Hematopoietic multipotent progenitor cell treated with erythropoietin and hydrocortisone succinate and interleukin-3 and kit ligand, for 8 days (in vitro differentiated cells): Measurements from ENCODE around the gene DACT2.
"Not testable (repeated sequence)": the region's sequence is repeated elsewhere in the genome, so short reads cannot be mapped to it uniquely, and the experiment has no call there.

ENCODE experiments used
- DNase-seq: peaks from one replicate; pipeline ENCODE4 v3.0.0-alpha.2; 2015

DACT2 gene

DNA sequence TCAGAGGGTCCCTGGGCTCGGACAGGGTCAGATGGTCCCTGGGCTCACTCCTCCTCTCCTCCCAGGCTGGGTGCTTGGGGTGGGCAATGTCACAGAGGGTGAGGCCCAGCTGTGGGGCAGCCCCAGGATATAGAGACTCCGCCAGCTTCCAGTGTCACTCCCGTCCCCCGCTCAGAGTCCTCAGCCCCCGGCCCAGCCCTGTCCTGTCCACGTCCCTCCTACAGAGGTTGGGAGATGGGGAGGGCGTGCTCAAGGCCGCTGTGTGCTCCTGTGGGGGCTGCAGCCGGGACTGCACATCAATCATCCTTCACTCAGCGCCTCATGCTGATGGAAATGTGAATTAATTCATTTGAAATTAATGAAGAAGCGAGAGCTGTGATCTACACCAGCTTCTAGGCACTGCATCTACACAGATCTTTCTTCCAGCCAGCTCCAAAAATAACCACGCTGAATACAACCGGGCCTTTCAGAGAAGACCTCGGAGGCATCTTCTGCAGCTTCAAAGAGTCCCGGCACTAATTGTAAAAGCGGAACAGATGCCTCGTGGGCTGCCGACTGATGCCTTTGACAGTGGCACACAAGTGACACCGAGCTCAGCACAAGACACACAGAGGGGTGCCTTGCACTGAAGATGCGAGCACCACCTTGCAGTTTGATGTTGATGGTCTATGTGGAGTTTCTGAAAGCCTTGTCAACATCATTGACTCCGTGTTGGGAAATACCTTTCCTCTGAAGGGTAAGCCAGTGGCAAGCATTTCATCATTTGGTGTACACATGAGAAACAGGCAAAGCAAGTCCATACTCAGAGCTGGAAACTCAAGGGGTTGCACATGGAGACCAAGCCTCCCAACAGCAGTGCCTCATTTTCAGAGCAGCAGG, 39.3 kb downstream of the DACT2 start:
- DNase-seq: no peak

DNA sequence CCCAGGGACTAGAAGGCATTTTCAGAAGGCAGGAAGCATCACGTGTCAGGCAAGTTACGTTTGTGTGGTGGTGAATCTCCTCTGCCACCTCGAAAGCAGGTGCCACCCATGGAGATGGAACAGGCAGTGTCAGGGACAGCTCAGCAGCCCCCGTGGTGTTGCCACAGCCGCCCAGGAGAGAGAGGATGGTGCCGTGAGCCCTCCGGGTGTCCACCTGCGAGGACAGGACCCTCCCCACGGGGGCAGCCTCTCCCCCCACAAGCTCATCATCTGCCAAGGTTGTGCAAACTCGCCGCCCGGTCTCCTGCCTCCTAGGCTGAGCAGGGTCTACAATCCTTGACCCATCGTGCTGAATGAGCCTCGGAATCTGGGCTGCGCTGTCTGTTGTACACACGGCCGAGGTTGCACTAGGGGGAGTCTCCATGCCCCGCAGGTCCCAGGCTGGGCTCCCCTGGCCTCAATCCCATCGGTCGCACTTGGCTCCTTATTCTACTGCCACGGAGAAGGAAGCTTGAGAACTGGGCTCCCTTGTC, 40.1 kb downstream of the DACT2 start:
- no peak for DNase-seq

DNA sequence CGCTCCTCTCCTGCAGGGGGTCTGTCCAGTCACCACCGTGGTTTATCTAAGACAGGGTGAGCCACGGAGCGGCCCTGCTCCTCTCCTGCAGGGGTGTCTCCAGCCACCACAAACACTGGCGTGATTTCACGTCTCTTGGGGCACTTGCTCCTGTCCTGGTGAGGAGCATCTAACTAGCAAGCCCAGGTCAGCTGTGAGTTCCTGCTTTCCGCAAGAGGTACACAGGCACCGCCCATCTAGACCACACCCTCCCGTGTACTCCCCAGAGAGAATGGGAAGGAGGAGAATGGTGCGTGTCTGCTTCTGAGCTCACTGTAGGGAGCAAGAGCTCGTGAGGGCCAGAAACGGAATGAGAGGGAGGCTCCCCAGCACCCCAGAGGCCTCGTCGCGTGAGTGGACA, 40.7 kb downstream of the DACT2 start:
- no peak for DNase-seq

DNA sequence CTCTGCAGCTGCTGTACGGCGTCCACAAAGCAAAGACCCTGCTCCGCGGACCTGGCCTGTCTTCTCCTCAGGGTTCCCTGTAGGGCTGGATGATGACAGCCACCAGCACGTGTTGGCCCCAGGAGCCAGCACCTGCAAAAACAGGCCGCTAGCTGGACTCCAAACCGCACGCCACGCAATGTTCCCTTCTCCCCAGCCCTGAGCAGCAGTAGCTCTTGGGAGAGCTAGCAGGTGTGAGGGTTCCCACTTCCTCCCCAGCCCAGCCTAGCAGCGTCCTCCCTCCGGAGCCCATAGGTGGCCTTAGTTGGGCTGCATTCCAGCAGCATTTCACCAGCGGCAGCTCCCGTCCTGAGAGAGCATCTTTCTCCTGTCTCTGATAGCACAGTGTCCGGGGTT, 42.3 kb downstream of the DACT2 start:
- DNase-seq: no peak

DNA sequence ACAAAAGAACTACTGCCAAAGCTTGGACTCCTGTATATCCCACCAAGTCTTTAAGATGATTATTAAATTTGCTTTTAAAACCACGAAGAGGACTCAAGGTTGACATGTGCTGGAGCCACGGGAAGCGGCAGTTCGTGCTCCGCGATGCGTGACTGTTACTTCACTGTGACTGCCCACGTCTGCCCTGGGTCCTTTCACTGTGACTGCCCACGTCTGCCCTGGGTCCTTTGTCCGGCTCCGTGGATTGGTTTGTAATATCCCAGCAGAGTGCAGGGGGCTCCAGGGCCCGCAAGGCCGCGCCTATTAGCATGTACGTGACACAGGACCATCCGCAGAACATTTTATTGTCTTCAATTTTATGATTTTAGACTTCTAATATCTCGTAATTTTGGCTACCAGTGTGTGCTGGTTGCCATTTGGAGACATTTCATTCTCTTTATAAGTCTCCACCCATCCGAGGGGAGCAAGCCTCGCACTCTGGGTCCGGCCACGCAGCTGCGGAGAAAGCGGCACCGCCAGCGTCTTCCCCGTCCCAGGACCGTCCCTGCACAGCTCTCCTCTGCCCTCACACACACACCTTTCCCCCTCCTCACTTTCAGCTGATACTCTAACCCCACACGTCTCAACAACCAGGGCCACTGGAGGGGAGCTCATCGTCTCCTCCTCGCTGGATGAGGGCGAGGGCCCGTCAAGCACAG, 42.9 kb downstream of the DACT2 start:
- DNase-seq: no peak

- DNase-seq: no peak
These were observed 44.4 kb downstream of the DACT2 start for GRCh38 chr6:168275168-168275567.

DNA sequence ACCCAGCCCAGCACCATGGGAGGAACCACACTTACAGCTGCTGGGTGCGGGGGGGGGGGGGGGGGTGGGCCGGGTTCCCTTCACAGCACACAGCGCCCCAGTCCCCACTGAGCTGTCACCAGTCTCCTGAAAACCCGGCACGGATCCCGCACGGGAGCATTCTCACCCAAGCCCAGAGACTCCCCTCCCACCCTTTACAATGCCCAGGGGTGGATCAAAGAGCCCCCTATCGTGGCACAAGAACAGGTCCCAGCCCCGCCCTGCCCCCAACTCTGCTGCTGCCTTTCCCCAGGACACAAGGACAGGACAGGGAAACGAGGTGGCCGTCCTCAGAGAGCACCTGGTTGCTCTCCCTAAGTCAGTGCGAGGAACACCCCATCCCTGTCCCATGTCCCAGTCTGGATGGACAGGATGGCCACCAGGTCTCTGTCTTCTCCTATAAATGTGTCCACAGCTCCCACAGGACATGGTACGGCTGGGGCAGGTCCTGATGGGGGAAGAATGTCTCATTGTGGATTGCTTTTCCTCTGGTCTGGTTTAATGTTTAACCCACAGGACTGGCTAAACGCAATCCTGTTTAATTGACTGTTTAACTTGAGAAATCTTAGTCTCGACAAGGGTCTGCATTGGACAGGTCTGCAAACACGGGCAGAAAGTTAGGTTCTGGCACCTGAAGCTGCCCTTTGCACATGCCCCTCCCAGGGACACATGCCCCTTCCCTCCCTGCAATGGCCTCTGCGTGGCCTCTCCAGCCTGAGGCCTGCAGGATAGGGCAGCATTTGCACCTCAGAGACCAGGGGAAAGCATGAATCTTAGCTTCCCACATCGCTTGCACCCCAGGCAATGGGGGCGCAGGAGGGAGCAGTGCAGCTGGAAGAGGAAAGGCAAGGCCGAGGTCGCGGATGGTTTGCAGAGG, 45.3 kb downstream of the DACT2 start:
- DNase-seq: peak; percentile 84

GRCh38 chr6:168273441-168274036, 46.0 kb downstream of the DACT2 start:
- no peak for DNase-seq

- peak; percentile 90 for DNase-seq
These were observed 46.9 kb downstream of the DACT2 start for GRCh38 chr6:168272415-168273325.

DNA sequence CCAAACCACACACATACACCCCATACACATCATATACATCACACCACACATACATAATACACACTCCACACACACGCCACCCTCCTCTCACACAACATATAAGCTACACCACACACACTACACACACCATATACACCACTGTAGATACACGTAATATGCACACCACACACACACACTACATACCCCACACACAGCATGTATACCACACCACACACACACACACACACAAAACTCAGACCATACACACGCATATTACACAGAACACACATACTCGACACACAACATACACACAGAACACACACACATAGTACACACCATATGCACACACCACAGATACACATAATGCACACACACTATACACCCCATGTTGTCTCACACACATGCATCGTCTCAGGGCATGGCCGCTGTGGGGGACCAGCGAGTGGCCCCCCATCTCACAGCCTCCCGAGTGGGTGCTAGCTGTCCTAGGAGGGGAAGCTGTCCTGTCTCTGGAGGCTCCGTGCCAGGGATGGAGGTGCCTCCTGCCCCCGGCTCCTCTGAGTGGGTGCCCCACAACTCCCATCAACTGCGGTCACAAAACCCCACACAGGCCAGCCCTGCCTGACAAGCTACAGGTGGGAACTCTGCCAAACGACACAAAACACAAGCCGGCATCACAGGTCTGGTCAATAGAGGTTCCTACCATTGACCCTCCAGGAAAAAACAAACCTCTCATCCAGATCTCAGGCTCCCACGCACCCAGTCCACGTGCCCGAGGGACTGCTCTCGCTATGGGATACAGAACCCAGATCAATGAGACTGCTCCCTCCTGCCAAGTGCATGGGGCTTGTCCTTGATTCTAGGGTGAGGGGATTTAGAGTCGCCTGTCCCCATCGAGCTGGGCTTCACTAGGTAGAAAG, 49.1 kb downstream of the DACT2 start:
- no peak for DNase-seq

GRCh38 chr6:168269455-168270243, 49.9 kb downstream of the DACT2 start:
- DNase-seq: no peak

GRCh38 chr6:168268755-168269154, 50.8 kb downstream of the DACT2 start:
- DNase-seq: no peak

DNA sequence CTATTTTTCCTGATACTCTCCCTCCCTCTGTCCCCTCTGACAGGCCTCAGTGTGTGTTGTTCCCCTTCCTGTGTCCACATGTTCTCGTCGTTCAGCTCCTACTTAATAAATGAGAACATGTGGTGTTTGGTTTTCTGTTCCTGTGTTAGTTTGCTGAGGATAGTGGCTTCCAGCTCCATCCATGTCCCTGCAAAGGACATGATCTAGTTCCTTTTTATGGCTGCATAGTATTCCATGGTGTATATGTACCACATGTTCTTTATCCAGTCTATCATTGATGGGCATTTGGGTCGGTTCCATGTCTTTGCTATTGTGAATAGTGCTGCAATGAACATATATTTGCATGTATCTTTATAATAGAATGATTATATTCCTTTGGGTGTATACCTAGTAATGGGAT, 51.8 kb downstream of the DACT2 start:
- DNase-seq: not testable (repeated sequence)

GRCh38 chr6:168265827-168266815, 53.5 kb downstream of the DACT2 start:
- DNase-seq: no peak

DNA sequence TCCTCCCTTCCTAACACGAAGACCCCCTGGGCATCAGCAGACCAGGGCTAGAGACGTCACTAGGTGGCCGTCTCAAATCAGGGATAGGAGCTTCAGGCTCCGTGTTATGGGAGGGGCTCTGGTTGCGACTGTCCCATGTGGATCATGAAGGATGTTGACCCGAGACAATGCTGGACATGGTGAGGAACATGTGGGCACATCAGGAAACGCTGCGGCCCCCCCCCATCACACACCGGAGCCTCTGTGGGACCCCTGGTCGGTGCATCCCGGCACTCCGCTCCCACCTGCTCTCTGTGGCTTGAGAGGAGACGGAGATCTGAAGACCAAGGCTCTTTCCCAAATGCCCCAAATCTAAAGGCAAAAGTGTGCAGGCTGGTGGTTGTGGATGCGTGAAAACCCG, 54.2 kb downstream of the DACT2 start:
- no peak for DNase-seq

GRCh38 chr6:168264593-168265335, 54.8 kb downstream of the DACT2 start:
- DNase-seq: no peak

DNA sequence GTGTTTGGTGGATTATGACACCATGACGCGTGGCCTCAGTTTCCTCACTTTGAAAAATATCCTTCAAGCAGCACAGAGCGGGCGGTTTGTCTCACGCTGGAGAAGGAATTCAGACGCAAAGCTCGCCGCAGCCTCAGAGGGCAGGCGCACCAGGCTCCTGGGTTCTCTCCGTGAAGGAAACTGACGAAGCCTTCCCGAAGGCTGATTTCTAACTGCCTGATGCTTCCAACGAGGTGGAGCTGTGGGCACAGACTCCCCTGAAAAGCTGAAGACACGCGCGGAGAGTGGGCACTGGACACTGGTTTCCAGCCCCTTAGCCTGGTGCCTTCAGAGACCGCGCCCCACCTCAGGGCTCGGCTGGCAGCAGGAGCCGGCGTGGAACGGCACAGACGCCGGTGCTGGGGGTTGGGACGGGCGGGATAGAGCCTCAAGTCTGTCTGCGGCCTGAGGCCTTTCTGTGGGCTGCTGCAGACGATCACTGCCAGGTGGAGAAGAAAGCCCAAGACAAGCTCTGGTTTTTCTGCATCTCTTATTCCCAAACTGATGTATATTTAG, 56.1 kb downstream of the DACT2 start:
- no peak for DNase-seq
